Activated CD4-positive, alpha-beta T cell treated with anti-CD3 and anti-CD28 coated beads, Interleukin-2, amount 10 ng/mL, durations not matched to agents 24 days and 14 days (primary cell): Measurements from ENCODE around the gene STARD10. TPM values are rescaled to one million over a fixed set of nuclear protein-coding genes. Genes with fewer than 3 reads are reported as not detected.

Experiments
- DNase-seq: peaks from one replicate; pipeline ENCODE4 v3.0.0; 2022
- H3K27ac Mint-ChIP-seq: one replicate; pipeline ENCODE4 v1.8.0; 2022; ENCODE audit warnings: mild to moderate bottlenecking, mixed read lengths
- H3K27me3 Mint-ChIP-seq: one replicate; pipeline ENCODE4 v1.8.0; 2022; ENCODE audit warnings: mixed read lengths
- H3K36me3 Mint-ChIP-seq: one replicate; pipeline ENCODE4 v1.8.0; 2022; ENCODE audit warnings: low read depth, mild to moderate bottlenecking, mixed read lengths
- H3K4me1 Mint-ChIP-seq: one replicate; pipeline ENCODE4 v1.8.0; 2021; ENCODE audit warnings: mixed read lengths
- H3K4me3 Mint-ChIP-seq: one replicate; pipeline ENCODE4 v1.8.0; 2022; ENCODE audit warnings: mild to moderate bottlenecking, moderate library complexity, mixed read lengths
- H3K9me3 Mint-ChIP-seq: one replicate; pipeline ENCODE4 v1.8.0; 2021; ENCODE audit warnings: mixed read lengths
- intact Hi-C: fragments of 100-400 bp; cut with micrococcal nuclease; formaldehyde crosslinking; loops from one replicate; pipeline ENCODE4 v1.15.1; 2023
- total RNA-seq: library from RNA; stranded (reverse); gene quantifications from 2 replicates; pipeline ENCODE4 v1.2.3, GENCODE V29; 2022

STARD10 gene
- total RNA-seq, 1 donor from 2014 or later, result 17.2 TPM

GRCh38 chr11:72821920-72822799, 28.3 kb upstream of the STARD10 start:
- intact Hi-C loops, result no loop called here
- H3K4me1 Mint-ChIP-seq, result peaks cover 20% of the 10 kb centered on the region
- H3K9me3 Mint-ChIP-seq, result no peaks in the 10 kb centered on the region
- H3K4me3 Mint-ChIP-seq, result no peak overlapping the region
- peaks cover 45% of the 10 kb centered on the region for H3K36me3 Mint-ChIP-seq
- no peaks in the 10 kb centered on the region for H3K27me3 Mint-ChIP-seq
- H3K27ac Mint-ChIP-seq, result peak overlapping the region; percentile 56
- peak; percentile 90 for DNase-seq

GRCh38 chr11:72821221-72821919, 27.5 kb upstream of the STARD10 start:
- intact Hi-C loops, result no loop called here
- Mint-ChIP-seq H3K9me3 (no peaks in the 10 kb centered on the region), H3K4me1 (peaks cover 20% of the 10 kb centered on the region), H3K27me3 (no peaks in the 10 kb centered on the region), H3K4me3 (no peak overlapping the region), H3K36me3 (peaks cover 47% of the 10 kb centered on the region), H3K27ac (no peak overlapping the region)
- no peak for DNase-seq

GRCh38 chr11:72820439-72821139, 26.7 kb upstream of the STARD10 start:
- Mint-ChIP-seq H3K27me3 (no peaks in the 10 kb centered on the region), H3K4me3 (no peak overlapping the region)

GRCh38 chr11:72818971-72819370, 25.1 kb upstream of the STARD10 start:
- Mint-ChIP-seq H3K36me3 (peaks cover 39% of the 10 kb centered on the region), H3K27ac (no peak overlapping the region), H3K9me3 (no peaks in the 10 kb centered on the region), H3K4me1 (peaks cover 25% of the 10 kb centered on the region), H3K27me3 (no peaks in the 10 kb centered on the region), H3K4me3 (no peak overlapping the region)
- DNase-seq, result no peak
- intact Hi-C loops, result no loop called here

More at GRCh38 chr11:72820439-72821139, 26.7 kb upstream of the STARD10 start:
- Mint-ChIP-seq H3K9me3 (no peaks in the 10 kb centered on the region), H3K4me1 (peaks cover 24% of the 10 kb centered on the region), H3K36me3 (peaks cover 47% of the 10 kb centered on the region), H3K27ac (peak overlapping the region; percentile 56)
- no peak for DNase-seq
- intact Hi-C loops, result no loop called here

- peak overlapping the region; percentile 11 for H3K4me3 Mint-ChIP-seq
- H3K9me3 Mint-ChIP-seq, result no peaks in the 10 kb centered on the region
- no peaks in the 10 kb centered on the region for H3K27me3 Mint-ChIP-seq
- intact Hi-C loops, result no loop called here
- peak overlapping the region; percentile 61 for H3K27ac Mint-ChIP-seq
- DNase-seq, result no peak
- peaks cover 29% of the 10 kb centered on the region for H3K4me1 Mint-ChIP-seq
- peaks cover 39% of the 10 kb centered on the region for H3K36me3 Mint-ChIP-seq
These were observed 24.1 kb upstream of the STARD10 start for GRCh38 chr11:72817966-72818365.

- DNase-seq, result no peak
- Mint-ChIP-seq H3K4me3 (peak overlapping the region; percentile 92), H3K9me3 (no peaks in the 10 kb centered on the region), H3K4me1 (peaks cover 39% of the 10 kb centered on the region), H3K36me3 (peaks cover 49% of the 10 kb centered on the region), H3K27me3 (no peaks in the 10 kb centered on the region), H3K27ac (peak overlapping the region; percentile 98)
- intact Hi-C loops, result no loop called here
These were observed 22.6 kb upstream of the STARD10 start for GRCh38 chr11:72816404-72816990.

- H3K9me3 Mint-ChIP-seq, result no peaks in the 10 kb centered on the region
- no peaks in the 10 kb centered on the region for H3K27me3 Mint-ChIP-seq
- H3K27ac Mint-ChIP-seq, result peak overlapping the region; percentile 98
- intact Hi-C loops, result loop anchor here (1.0 kb wide), 1 partner anchor 63 kb away; the partner anchor contains the start of gene ARAP1
- H3K4me3 Mint-ChIP-seq, result peak overlapping the region; percentile 92
- peaks cover 44% of the 10 kb centered on the region for H3K4me1 Mint-ChIP-seq
- no peak for DNase-seq
- H3K36me3 Mint-ChIP-seq, result peaks cover 47% of the 10 kb centered on the region
These were observed 21.3 kb upstream of the STARD10 start for GRCh38 chr11:72815110-72815618.

- H3K36me3 Mint-ChIP-seq, result peaks cover 48% of the 10 kb centered on the region
- H3K4me3 Mint-ChIP-seq, result peak within 1 kb of the TSS; percentile 92
- no peaks in the 10 kb centered on the region for H3K27me3 Mint-ChIP-seq
- peak; percentile 98 for DNase-seq
- peaks cover 44% of the 10 kb centered on the region for H3K4me1 Mint-ChIP-seq
- H3K27ac Mint-ChIP-seq, result peak within 1 kb of the TSS; percentile 100
- H3K9me3 Mint-ChIP-seq, result no peaks in the 10 kb centered on the region
- intact Hi-C loops, result loop anchor here (1.0 kb wide), 3 partner anchors 62 to 328 kb away; partner anchors contain the start of genes ARAP1 and FCHSD2
These were observed 20.7 kb upstream of the STARD10 start, which contains the start of gene ATG16L2 for GRCh38 chr11:72814286-72815109. Gene ATG16L2, plus strand, starts transcription at chr11:72814411. Its CDS starts 35 bp downstream, at chr11:72814446.

- peaks cover 38% of the 10 kb centered on the region for H3K4me1 Mint-ChIP-seq
- peak overlapping the region; percentile 100 for H3K27ac Mint-ChIP-seq
- H3K9me3 Mint-ChIP-seq, result no peaks in the 10 kb centered on the region
- H3K36me3 Mint-ChIP-seq, result peaks cover 48% of the 10 kb centered on the region
- DNase-seq, result no peak
- no peaks in the 10 kb centered on the region for H3K27me3 Mint-ChIP-seq
- intact Hi-C loops, result loop anchor here (1.0 kb wide), 5 partner anchors 21 to 328 kb away; partner anchors contain the start of gene FCHSD2
- peak overlapping the region; percentile 92 for H3K4me3 Mint-ChIP-seq
These were observed 20.0 kb upstream of the STARD10 start for GRCh38 chr11:72813740-72814285.

GRCh38 chr11:72812967-72813739, 19.3 kb upstream of the STARD10 start:
- intact Hi-C loops, result loop anchor here (1.0 kb wide), 3 partner anchors 20 to 88 kb away; no protein-coding TSS in a partner anchor
- Mint-ChIP-seq H3K27me3 (no peaks in the 10 kb centered on the region), H3K4me3 (peak overlapping the region; percentile 92), H3K9me3 (no peaks in the 10 kb centered on the region), H3K4me1 (peaks cover 38% of the 10 kb centered on the region), H3K36me3 (peaks cover 47% of the 10 kb centered on the region), H3K27ac (peak overlapping the region; percentile 100)
- DNase-seq, result peak; percentile 91

GRCh38 chr11:72812604-72812966, 18.7 kb upstream of the STARD10 start:
- Mint-ChIP-seq H3K27me3 (no peaks in the 10 kb centered on the region), H3K4me3 (peak overlapping the region; percentile 92), H3K9me3 (no peaks in the 10 kb centered on the region), H3K4me1 (peaks cover 34% of the 10 kb centered on the region), H3K36me3 (peaks cover 43% of the 10 kb centered on the region), H3K27ac (peak overlapping the region; percentile 100)
- DNase-seq, result no peak
- intact Hi-C loops, result no loop called here
